HL-60 (cell line): ENCODE results near the gene RSKR.
A peak's percentile ranks its signal among the peaks of the same experiment; 100 is the strongest.

Experiments
- DNase-seq, 2 experiments: peaks; one replicate each; pipeline ENCODE4 v3.0.0-alpha.2; 2010 to 2020; ENCODE audit warnings: low read depth in 1 of 2, low spot score in 1 of 2
- H3K27ac ChIP-seq: fragments of 250-450 bp; sonication (Bioruptor Pico); replicated peaks from 2 replicates; pipeline ENCODE4 v1.5.1; 2020; ENCODE audit warnings: mild to moderate bottlenecking, moderate library complexity
- H3K27me3 ChIP-seq: fragments of 250-450 bp; sonication (Bioruptor Pico); 2 replicates; pipeline ENCODE4 v1.5.1; 2021; ENCODE audit warnings: mild to moderate bottlenecking, moderate library complexity; ENCODE audit not compliant: insufficient read depth, poor library complexity, severe bottlenecking
- H3K4me3 ChIP-seq: replicated peaks from 2 replicates; pipeline ENCODE4 v1.5.1; 2011; ENCODE audit warnings: mild to moderate bottlenecking, control low read depth, low read length; ENCODE audit not compliant: insufficient read depth
- CTCF ChIP-seq: IDR thresholded peaks from one replicate; pipeline ENCODE4 v1.5.1; 2011; ENCODE audit warnings: low read length, control low read depth, inconsistent platforms; ENCODE audit not compliant: insufficient read depth
- GABPA ChIP-seq: IDR thresholded peaks from 2 replicates; pipeline ENCODE4 v1.6.1; 2012; ENCODE audit warnings: low read depth
- POLR2AphosphoS5 ChIP-seq: IDR thresholded peaks from 2 replicates; pipeline ENCODE4 v1.6.1; 2012; ENCODE audit warnings: low read depth
- REST ChIP-seq: IDR thresholded peaks from 2 replicates; pipeline ENCODE4 v1.6.1; 2012; ENCODE audit warnings: low read depth; ENCODE audit not compliant: insufficient replicate concordance
- SPI1 ChIP-seq: IDR thresholded peaks from 2 replicates; pipeline ENCODE4 v1.6.1; 2012; ENCODE audit warnings: low read depth, mild to moderate bottlenecking, borderline replicate concordance

Gene RSKR

GRCh38 chr17:28570716-28571360, 43.1 kb downstream of the RSKR start:
- Histone ChIP-seq H3K27ac (peak overlapping the region; percentile 85), H3K27me3 (no peaks in the 10 kb centered on the region), H3K4me3 (peak overlapping the region; percentile 97)
- TF ChIP-seq CTCF (no peak), POLR2AphosphoS5 (no peak), REST (peak; percentile 29), SPI1 (no peak)
- DNase-seq = peak in 1 of 2 experiments; percentile 62

GRCh38 chr17:28569446-28569845, 44.5 kb downstream of the RSKR start:
- DNase-seq = no peak
- Histone ChIP-seq H3K27ac (no peak overlapping the region), H3K27me3 (no peaks in the 10 kb centered on the region), H3K4me3 (no peak overlapping the region)
- TF ChIP-seq POLR2AphosphoS5 (no peak), GABPA (no peak), CTCF (no peak), SPI1 (no peak), REST (no peak)

GRCh38 chr17:28567604-28568003, 46.4 kb downstream of the RSKR start:
- H3K27me3 ChIP-seq = no peaks in the 10 kb centered on the region
- H3K4me3 ChIP-seq = no peak overlapping the region
- TF ChIP-seq REST (no peak), SPI1 (peak; percentile 98), CTCF (no peak), GABPA (no peak), POLR2AphosphoS5 (no peak)
- H3K27ac ChIP-seq = no peak overlapping the region
- peak in 1 of 2 experiments; percentile 45 for DNase-seq
